ENCODE measurements around the gene GLIPR1. TPM values are rescaled to one million over a fixed set of nuclear protein-coding genes. Genes with fewer than 3 reads are reported as not detected.
"Not testable (repeated sequence)": the region's sequence is repeated elsewhere in the genome, so short reads cannot be mapped to it uniquely, and the experiment has no call there.

The GLIPR1 gene
- total RNA-seq, 1 donor from 2014 or later, result 38.9 TPM

DNA sequence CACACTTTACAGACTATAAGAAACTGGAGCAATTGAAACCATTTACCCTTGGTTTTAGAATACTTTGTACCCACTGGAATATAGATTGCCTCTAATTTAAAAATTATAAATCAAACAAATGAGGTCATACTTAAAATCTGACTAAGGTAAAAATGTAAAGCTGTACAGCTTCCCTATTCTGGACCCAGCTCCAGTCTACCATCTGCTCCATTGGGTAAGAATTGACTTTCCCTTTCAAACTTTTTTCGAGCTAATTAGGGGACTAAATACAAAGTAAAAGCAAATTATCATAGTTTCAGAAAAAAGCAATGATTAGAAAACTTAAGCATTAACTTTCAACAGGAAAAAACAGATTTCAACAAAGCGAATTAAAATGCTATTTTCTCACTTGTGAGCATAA, 26.5 kb downstream of the GLIPR1 start:
- H3K9me3 Mint-ChIP-seq (ENCODE audit: unreplicated experiment), result no peaks in the 10 kb centered on the region
- peaks cover 13% of the 10 kb centered on the region for H3K36me3 Mint-ChIP-seq (ENCODE audit: unreplicated experiment)
- H3K4me1 Mint-ChIP-seq (ENCODE audit: unreplicated experiment), result peaks cover 30% of the 10 kb centered on the region
- TF ChIP-seq, protein P1, sequence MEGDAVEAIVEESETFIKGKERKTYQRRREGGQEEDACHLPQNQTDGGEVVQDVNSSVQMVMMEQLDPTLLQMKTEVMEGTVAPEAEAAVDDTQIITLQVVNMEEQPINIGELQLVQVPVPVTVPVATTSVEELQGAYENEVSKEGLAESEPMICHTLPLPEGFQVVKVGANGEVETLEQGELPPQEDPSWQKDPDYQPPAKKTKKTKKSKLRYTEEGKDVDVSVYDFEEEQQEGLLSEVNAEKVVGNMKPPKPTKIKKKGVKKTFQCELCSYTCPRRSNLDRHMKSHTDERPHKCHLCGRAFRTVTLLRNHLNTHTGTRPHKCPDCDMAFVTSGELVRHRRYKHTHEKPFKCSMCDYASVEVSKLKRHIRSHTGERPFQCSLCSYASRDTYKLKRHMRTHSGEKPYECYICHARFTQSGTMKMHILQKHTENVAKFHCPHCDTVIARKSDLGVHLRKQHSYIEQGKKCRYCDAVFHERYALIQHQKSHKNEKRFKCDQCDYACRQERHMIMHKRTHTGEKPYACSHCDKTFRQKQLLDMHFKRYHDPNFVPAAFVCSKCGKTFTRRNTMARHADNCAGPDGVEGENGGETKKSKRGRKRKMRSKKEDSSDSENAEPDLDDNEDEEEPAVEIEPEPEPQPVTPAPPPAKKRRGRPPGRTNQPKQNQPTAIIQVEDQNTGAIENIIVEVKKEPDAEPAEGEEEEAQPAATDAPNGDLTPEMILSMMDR (IDR thresholded peaks at IDR 0.05), result no peak
- no peak for DNase-seq (ENCODE audit: extremely low spot score, unreplicated experiment)
- no peak overlapping the region for H3K4me3 Mint-ChIP-seq (ENCODE audit: unreplicated experiment)
- H3K27me3 Mint-ChIP-seq (ENCODE audit: unreplicated experiment), result no peaks in the 10 kb centered on the region
- H3K27ac Mint-ChIP-seq (ENCODE audit: unreplicated experiment), result no peak overlapping the region

DNA sequence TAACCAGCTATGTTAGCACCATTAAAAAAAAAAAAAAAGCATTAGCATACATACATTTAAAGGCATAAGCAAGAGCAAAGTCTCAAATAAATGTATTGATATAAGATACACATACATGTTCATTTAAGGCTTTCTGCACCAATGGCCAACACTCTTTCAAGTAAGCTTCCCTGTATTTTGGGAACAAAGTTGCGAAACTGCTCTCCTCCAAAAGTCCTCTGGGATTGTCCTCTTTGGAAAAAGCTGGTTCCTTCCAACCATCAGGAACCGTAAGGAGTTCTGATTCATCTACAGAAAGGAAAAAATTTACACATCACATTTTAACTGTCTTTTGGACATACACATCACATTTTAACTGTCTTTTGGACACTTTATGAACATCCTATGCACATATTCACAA, 27.6 kb downstream of the GLIPR1 start:
- Mint-ChIP-seq H3K9me3 (ENCODE audit: unreplicated experiment) (no peaks in the 10 kb centered on the region), H3K4me3 (ENCODE audit: unreplicated experiment) (no peak overlapping the region), H3K27ac (ENCODE audit: unreplicated experiment) (no peak overlapping the region), H3K36me3 (ENCODE audit: unreplicated experiment) (peaks cover 13% of the 10 kb centered on the region), H3K27me3 (ENCODE audit: unreplicated experiment) (no peaks in the 10 kb centered on the region), H3K4me1 (ENCODE audit: unreplicated experiment) (peaks cover 30% of the 10 kb centered on the region)
- TF ChIP-seq, protein P1 (IDR thresholded peaks at IDR 0.05), result no peak
- no peak for DNase-seq (ENCODE audit: extremely low spot score, unreplicated experiment)

DNA sequence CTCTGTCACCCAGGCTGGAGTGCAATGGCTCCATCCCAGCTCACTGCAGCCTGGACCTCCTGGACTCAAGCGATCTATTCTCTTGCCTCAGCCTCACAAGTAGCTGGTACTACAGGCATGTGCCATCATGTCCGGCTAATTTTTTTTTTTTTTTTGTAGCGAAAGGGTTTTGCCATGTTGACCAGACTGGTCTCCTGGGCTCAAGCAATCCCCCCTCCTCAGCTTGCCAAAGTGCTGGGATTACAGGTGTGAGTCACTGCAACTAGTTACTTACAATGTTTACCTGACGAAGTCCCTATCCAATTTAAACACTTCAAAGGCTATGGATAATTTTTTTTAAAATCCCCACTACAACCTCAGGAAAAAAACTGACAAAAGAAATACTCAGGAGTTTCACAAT, 29.1 kb downstream of the GLIPR1 start:
- peaks cover 7% of the 10 kb centered on the region for H3K36me3 Mint-ChIP-seq (ENCODE audit: unreplicated experiment)
- peak overlapping the region; percentile 94 for H3K4me3 Mint-ChIP-seq (ENCODE audit: unreplicated experiment)
- peaks cover 30% of the 10 kb centered on the region for H3K4me1 Mint-ChIP-seq (ENCODE audit: unreplicated experiment)
- H3K27ac Mint-ChIP-seq (ENCODE audit: unreplicated experiment), result no peak overlapping the region
- no peaks in the 10 kb centered on the region for H3K27me3 Mint-ChIP-seq (ENCODE audit: unreplicated experiment)
- H3K9me3 Mint-ChIP-seq (ENCODE audit: unreplicated experiment), result no peaks in the 10 kb centered on the region
- no peak for DNase-seq (ENCODE audit: extremely low spot score, unreplicated experiment)
- TF ChIP-seq, protein P1 (IDR thresholded peaks at IDR 0.05), result no peak

DNA sequence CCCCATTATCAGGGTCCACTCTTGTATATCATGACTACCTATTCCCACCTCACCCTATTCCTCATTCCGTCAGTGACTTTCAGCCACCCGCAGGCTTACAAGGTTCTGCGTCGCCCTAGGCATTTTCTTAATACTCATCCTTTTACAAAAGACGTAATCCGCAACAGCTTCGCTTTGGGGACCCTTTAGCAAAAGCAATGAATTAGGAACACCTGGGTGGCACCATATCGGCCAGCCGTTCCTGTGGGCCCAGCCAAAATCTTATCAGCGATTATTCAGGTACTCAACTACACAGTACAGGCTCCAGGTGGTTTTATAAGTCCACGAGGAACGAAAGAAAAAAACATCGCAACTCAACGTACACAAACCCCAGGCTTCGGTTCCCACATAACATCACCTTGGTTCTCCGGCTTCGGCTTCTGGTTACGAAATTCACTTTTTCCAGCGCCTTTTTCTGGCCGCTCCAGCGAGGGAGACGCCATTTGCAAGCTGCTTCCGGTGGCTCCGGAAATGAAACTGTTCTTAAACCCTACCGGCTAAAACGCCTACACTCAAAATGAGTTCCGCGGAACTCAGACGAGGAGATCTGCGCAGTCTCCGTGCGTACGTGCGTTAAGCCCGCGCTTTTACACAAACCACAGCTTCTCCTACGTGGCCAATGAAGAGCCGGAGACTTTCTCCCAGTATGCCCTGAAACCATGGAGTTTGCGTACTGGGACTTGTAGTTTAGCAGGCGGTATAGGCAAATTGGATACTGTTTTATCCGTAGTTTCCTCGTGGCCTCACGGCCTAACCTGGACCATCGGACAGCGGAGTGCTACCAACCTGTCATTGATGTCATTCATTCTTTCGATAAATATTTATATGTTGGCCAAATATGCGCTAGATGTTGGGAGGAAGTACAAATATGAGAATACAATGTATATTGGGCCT, 30.8 kb downstream of the GLIPR1 start, which contains the start of gene KRR1:
Gene KRR1 (minus strand): TSS at position 494 of the 933 bp plus-strand sequence. CDS start 12 bp downstream, at position 482.
- peak within 1 kb of the TSS; percentile 94 for H3K4me3 Mint-ChIP-seq (ENCODE audit: unreplicated experiment)
- peaks cover 1% of the 10 kb centered on the region for H3K36me3 Mint-ChIP-seq (ENCODE audit: unreplicated experiment)
- H3K27me3 Mint-ChIP-seq (ENCODE audit: unreplicated experiment), result no peaks in the 10 kb centered on the region
- peaks cover 26% of the 10 kb centered on the region for H3K4me1 Mint-ChIP-seq (ENCODE audit: unreplicated experiment)
- DNase-seq (ENCODE audit: extremely low spot score, unreplicated experiment), result peak; percentile 95
- H3K9me3 Mint-ChIP-seq (ENCODE audit: unreplicated experiment), result no peaks in the 10 kb centered on the region
- H3K27ac Mint-ChIP-seq (ENCODE audit: unreplicated experiment), result peak within 1 kb of the TSS; percentile 96
- TF ChIP-seq, protein P1 (IDR thresholded peaks at IDR 0.05), result no peak

DNA sequence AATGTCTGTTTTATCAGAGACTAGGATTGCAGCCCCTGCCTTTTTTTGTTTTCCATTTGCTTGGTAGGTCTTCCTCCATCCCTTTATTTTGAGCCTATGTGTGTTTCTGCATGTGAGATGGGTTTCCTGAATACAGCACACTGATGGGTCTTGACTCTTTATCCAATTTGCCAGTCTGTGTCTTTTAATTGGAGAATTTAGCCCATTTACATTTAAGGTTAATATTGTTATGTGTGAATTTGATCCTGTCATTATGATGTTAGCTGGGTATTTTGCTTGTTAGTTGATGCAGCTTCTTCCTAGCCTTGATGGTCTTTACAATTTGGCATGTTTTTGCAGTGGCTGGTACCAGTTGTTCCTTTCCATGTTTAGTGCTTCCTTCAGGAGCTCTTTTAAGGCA, 40.7 kb downstream of the GLIPR1 start:
- not testable (repeated sequence) for H3K27me3 Mint-ChIP-seq (ENCODE audit: unreplicated experiment); H3K4me3 Mint-ChIP-seq (ENCODE audit: unreplicated experiment); H3K36me3 Mint-ChIP-seq (ENCODE audit: unreplicated experiment); H3K27ac Mint-ChIP-seq (ENCODE audit: unreplicated experiment); H3K4me1 Mint-ChIP-seq (ENCODE audit: unreplicated experiment); DNase-seq (ENCODE audit: extremely low spot score, unreplicated experiment); H3K9me3 Mint-ChIP-seq (ENCODE audit: unreplicated experiment)

DNA sequence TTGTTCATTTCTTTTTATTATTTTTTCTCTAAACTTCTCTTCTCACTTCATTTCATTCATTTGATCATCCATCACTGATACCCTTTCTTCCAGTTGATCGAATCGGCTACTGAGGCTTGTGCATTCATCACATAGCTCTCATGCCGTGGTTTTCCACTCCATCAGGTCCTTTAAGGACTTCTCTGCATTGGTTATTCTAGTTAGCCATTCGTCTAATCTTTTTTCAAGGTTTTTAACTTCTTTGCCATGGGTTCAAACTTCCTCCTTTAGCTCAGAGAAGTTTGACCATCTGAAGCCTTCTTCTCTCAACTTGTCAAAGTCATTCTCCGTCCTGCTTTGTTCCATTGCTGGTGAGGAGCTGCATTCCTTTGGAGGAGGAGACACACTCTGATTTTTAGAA, 41.6 kb downstream of the GLIPR1 start:
- H3K4me1 Mint-ChIP-seq (ENCODE audit: unreplicated experiment); H3K36me3 Mint-ChIP-seq (ENCODE audit: unreplicated experiment); H3K9me3 Mint-ChIP-seq (ENCODE audit: unreplicated experiment); H3K27ac Mint-ChIP-seq (ENCODE audit: unreplicated experiment); H3K27me3 Mint-ChIP-seq (ENCODE audit: unreplicated experiment); H3K4me3 Mint-ChIP-seq (ENCODE audit: unreplicated experiment); DNase-seq (ENCODE audit: extremely low spot score, unreplicated experiment): not testable (repeated sequence)

All from osteocyte (in vitro differentiated cells).